Neural cell (in vitro differentiated cells): ENCODE data around the gene LGALS3BP.

Experiments
- POLR2AphosphoS5 ChIP-seq: IDR thresholded peaks from 2 replicates; pipeline ENCODE4 v1.6.1; 2012
- TAF1 ChIP-seq: IDR thresholded peaks from 2 replicates; pipeline ENCODE4 v1.6.1; 2012; ENCODE audit warnings: low read depth

DNA sequence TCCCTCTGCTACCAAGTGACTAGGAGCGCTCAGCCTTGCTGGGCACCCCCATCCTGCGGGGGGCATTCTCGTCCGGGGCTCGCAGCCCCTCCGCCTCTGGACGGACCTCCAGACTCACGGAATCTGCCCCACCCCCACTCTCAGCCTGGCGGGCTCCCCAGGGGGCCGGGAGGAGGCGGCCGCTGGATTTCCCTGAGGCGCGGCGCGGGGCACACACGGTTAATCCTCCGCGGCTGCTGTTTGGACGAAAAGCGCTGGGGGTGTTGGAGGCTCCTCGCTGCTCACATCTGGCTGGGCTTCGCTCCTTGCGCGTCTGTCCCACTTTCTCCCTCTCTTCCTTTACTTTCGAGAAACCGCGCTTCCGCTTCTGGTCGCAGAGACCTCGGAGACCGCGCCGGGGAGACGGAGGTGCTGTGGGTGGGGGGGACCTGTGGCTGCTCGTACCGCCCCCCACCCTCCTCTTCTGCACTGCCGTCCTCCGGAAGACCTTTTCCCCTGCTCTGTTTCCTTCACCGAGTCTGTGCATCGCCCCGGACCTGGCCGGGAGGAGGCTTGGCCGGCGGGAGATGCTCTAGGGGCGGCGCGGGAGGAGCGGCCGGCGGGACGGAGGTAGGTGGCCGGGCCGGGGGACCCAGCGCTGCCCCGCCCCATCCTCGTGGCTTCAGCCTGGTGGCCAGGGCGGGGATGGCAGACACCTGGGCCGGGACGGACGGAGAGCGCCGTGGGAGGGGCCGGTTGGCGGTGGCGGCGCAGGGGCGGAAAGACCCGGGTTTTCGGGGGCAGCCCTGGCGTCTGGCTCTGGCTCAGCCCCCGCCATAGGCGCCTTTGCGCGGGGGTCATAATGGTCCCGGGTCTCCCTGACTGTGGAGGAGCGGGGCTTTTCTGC lies 44.4 kb upstream of the LGALS3BP start, which contains the start of gene C1QTNF1:
- TF ChIP-seq TAF1 (no peak), POLR2AphosphoS5 (no peak)
